Posterior cingulate gyrus (tissue), 11 donors: ENCODE measurements around the gene SNRNP70.
"Not testable (repeated sequence)": the region's sequence is repeated elsewhere in the genome, so short reads cannot be mapped to it uniquely, and the experiment has no call there.

Experiments used
- DNase-seq, 10 donors: peaks; one replicate each; pipeline versions ENCODE4 v3.0.0 to v3.0.0-alpha.2; 2020 to 2021; ENCODE audit warnings: mixed read lengths in 3 of 10
- intact Hi-C: fragments of 100-400 bp; cut with DNase I; formaldehyde crosslinking; loops from one replicate; pipeline ENCODE4 v1.15.1; 2023

The SNRNP70 gene

GRCh38 chr19:49085020-49085867, at the start of gene SNRNP70:
Gene SNRNP70, plus strand, starts transcription at chr19:49085451. Its CDS starts 964 bp downstream, at chr19:49086415.
- intact Hi-C loops: no loop called here
- DNase-seq: peak; percentile 96 to 100 (median 97)

GRCh38 chr19:49036815-49037214, 48.4 kb upstream of the SNRNP70 start, which contains the start of gene CGB1:
Gene CGB1, minus strand, starts transcription at chr19:49036895. Its CDS starts 184 bp downstream, at chr19:49036711.
- intact Hi-C loops: not testable (repeated sequence)
- peak in 2 of 10 donors; percentile 33 to 45 for DNase-seq

GRCh38 chr19:49038111-49038510, 47.1 kb upstream of the SNRNP70 start:
- DNase-seq, intact Hi-C loops: not testable (repeated sequence)

- intact Hi-C loops: not testable (repeated sequence)
- DNase-seq: peak in 2 of 10 donors; percentile 44 to 72
Measured at GRCh38 chr19:49038557-49039276, 46.5 kb upstream of the SNRNP70 start.

- intact Hi-C loops: not testable (repeated sequence)
- DNase-seq: peak in 2 of 10 donors; percentile 55 to 61
Measured at GRCh38 chr19:49039736-49040135, 45.5 kb upstream of the SNRNP70 start.

- intact Hi-C loops: no loop called here
Measured at GRCh38 chr19:49042177-49042576, 43.1 kb upstream of the SNRNP70 start.

GRCh38 chr19:49042666-49043065, 42.6 kb upstream of the SNRNP70 start:
- intact Hi-C loops, DNase-seq: not testable (repeated sequence)

More at GRCh38 chr19:49042177-49042576, 43.1 kb upstream of the SNRNP70 start:
- DNase-seq: peak in 2 of 10 donors; percentile 63 to 83

GRCh38 chr19:49043548-49043947, 41.7 kb upstream of the SNRNP70 start, which contains the start of gene CGB5:
Gene CGB5, plus strand, starts transcription at chr19:49043848. Its CDS starts 362 bp downstream, at chr19:49044210.
- intact Hi-C loops: not testable (repeated sequence)
- DNase-seq: peak in 2 of 10 donors; percentile 53 to 77

GRCh38 chr19:49049011-49049410, 36.2 kb upstream of the SNRNP70 start, which contains the start of gene CGB8:
Gene CGB8, minus strand, starts transcription at chr19:49049111. Its CDS starts 372 bp downstream, at chr19:49048739.
- DNase-seq: peak in 1 of 10 donors; percentile 50
- intact Hi-C loops: not testable (repeated sequence)

- DNase-seq, intact Hi-C loops: not testable (repeated sequence)
Measured at GRCh38 chr19:49049834-49050233, 35.4 kb upstream of the SNRNP70 start.

GRCh38 chr19:49050376-49051033, 34.7 kb upstream of the SNRNP70 start:
- intact Hi-C loops: not testable (repeated sequence)

GRCh38 chr19:49056101-49056901, 28.9 kb upstream of the SNRNP70 start:
- intact Hi-C loops: no loop called here
- DNase-seq: peak in 6 of 10 donors; percentile 10 to 88 (median 52)

More at GRCh38 chr19:49050376-49051033, 34.7 kb upstream of the SNRNP70 start:
- DNase-seq: peak in 2 of 10 donors; percentile 68 to 80

- peak in 2 of 10 donors; percentile 60 to 67 for DNase-seq
- intact Hi-C loops: not testable (repeated sequence)
Measured at GRCh38 chr19:49056902-49057596, 28.2 kb upstream of the SNRNP70 start.

- DNase-seq: peak in 5 of 10 donors; percentile 8 to 87 (median 24)
- intact Hi-C loops: no loop called here
Measured at GRCh38 chr19:49057636-49058234, 27.5 kb upstream of the SNRNP70 start, which contains the start of gene CGB7. Gene CGB7, minus strand, starts transcription at chr19:49057749. Its CDS starts 2,374 bp downstream, at chr19:49055375.

GRCh38 chr19:49058562-49058961, 26.7 kb upstream of the SNRNP70 start:
- intact Hi-C loops: no loop called here
- DNase-seq: peak in 2 of 10 donors; percentile 21 to 63

GRCh38 chr19:49059053-49059452, 26.2 kb upstream of the SNRNP70 start:
- intact Hi-C loops: no loop called here
- DNase-seq: peak in 1 of 10 donors; percentile 22

GRCh38 chr19:49061000-49061399, 24.3 kb upstream of the SNRNP70 start:
- DNase-seq: no peak
- intact Hi-C loops: no loop called here

- DNase-seq: peak in 1 of 10 donors; percentile 66
- intact Hi-C loops: no loop called here
Measured at GRCh38 chr19:49061445-49061844, 23.8 kb upstream of the SNRNP70 start.
